ENCODE measurements around the gene TACR1. TPM values are rescaled to one million over a fixed set of nuclear protein-coding genes. Genes with fewer than 3 reads are reported as not detected.

TACR1 gene
- total and polyA plus RNA-seq, 2 of the 13 experiments (the other 11 are each of a cell fraction or from before 2014, with no cell fraction given), result not detected

DNA sequence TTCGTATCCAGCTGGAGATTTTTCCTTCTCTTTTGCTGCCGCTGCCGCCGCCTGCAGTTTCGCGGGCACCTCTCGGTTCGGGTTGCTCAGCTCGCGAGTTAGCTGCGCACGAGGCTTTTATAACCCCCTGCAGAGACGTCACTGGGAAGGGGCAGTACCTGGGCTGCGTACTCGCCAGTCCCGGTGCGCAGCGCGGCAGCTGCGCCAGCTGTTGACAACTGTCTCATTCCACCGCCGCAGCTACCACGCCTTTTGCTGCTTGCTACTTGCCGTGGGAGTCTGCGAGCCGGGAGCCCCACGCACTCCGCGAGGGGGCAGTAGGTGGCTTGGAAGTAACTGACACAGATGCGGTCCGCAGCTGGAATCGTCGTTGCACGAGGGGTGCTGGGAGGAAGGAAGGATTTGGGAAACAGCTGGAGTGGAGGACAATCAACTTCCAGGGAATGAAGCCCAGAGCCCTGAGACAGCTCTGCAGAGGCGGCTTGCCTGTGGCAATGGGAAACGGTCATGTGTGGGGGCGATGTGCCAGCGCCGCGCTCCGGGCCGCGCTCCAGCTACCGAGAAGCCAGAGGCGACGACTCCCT, at the start of gene TACR1 (continued):
- TF ChIP-seq, protein P1, sequence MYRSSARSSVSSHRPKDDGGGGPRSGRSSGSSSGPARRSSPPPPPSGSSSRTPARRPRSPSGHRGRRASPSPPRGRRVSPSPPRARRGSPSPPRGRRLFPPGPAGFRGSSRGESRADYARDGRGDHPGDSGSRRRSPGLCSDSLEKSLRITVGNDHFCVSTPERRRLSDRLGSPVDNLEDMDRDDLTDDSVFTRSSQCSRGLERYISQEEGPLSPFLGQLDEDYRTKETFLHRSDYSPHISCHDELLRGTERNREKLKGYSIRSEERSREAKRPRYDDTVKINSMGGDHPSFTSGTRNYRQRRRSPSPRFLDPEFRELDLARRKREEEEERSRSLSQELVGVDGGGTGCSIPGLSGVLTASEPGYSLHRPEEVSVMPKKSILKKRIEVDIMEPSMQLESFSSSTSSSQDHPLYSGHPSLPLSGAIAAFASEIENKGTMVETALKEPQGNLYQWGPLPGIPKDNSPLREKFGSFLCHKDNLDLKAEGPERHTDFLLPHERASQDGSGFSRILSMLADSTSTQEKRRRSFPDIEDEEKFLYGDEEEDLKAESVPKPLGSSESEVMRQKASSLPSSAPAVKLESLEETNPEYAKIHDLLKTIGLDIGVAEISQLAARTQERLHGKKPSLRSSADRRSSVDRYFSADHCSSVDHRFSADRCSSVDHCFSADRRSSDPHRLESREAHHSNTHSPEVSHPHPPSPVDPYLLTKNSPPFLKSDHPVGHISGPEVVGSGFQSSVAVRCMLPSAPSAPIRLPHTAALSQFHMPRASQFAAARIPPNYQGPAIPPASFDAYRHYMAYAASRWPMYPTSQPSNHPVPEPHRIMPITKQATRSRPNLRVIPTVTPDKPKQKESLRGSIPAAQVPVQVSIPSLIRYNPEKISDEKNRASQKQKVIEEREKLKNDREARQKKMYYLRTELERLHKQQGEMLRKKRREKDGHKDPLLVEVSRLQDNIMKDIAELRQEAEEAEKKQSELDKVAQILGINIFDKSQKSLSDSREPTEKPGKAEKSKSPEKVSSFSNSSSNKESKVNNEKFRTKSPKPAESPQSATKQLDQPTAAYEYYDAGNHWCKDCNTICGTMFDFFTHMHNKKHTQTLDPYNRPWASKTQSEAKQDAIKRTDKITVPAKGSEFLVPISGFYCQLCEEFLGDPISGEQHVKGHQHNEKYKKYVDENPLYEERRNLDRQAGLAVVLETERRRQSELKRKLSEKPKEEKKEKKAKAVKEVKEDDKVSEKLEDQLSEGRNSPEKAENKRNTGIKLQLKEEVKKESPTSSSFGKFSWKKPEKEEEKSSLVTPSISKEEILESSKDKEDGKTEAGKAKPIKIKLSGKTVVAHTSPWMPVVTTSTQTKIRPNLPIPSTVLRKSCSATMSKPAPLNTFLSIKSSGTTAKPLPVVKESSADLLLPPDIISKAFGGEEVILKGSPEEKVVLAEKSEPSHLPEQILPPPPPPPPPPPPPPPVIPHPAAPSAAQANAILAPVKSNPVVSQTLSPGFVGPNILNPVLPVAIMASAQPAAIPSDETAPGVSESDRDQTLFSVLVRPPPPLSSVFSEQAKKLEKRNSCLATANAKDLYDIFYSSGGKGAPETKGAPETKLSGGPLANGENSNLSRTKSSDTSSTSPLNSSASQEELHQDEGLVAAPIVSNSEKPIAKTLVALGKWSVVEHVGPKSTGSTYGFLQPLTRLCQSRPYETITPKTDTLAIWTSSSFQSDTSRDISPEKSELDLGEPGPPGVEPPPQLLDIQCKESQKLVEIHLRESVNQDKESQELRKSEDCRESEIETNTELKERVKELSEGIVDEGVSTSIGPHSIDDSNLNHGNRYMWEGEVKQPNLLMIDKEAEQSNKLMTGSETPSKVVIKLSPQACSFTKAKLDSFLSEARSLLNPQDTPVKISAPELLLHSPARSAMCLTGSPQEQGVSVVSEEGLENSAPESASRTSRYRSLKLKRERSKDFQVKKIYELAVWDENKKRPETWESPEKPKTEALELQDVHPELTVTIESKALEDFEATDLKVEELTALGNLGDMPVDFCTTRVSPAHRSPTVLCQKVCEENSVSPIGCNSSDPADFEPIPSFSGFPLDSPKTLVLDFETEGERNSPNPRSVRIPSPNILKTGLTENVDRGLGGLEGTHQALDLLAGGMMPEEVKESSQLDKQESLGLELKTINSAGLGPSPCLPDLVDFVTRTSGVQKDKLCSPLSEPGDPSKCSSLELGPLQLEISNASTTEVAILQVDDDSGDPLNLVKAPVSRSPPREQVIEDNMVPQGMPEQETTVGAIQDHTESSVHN (CRISPR knock-in tag; IDR thresholded peaks at IDR 0.05), result no peak
- TF ChIP-seq FOXA1 (IDR thresholded peaks at IDR 0.05), result no peak
- peak; percentile 43; the same call in 1 of the 2 replicates for TF ChIP-seq FOXA1 (CRISPR knock-in tag; IDR thresholded peaks at IDR 0.05)
- no peak for TF ChIP-seq MEIS2 (CRISPR knock-in tag; IDR thresholded peaks at IDR 0.05)
- no peak for TF ChIP-seq ZNF160 (CRISPR knock-in tag; IDR thresholded peaks at IDR 0.05)
- no peak for TF ChIP-seq ZNF777 (CRISPR knock-in tag; IDR thresholded peaks at IDR 0.05)
- TF ChIP-seq, protein P2, sequence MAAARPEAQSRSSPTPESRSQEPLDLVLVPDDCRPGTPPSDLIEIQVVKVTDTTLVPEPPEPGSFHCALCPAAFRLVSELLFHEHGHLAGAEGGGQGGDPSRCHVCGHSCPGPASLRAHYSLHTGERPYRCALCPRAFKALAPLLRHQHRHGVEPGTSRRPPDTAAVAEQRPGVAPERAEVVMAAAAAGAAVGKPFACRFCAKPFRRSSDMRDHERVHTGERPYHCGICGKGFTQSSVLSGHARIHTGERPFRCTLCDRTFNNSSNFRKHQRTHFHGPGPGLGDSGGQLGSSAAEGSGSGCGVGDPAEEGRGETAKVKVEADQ (CRISPR knock-in tag; IDR thresholded peaks at IDR 0.05; ENCODE audit: borderline replicate concordance), result no peak
- TF ChIP-seq, protein P3, sequence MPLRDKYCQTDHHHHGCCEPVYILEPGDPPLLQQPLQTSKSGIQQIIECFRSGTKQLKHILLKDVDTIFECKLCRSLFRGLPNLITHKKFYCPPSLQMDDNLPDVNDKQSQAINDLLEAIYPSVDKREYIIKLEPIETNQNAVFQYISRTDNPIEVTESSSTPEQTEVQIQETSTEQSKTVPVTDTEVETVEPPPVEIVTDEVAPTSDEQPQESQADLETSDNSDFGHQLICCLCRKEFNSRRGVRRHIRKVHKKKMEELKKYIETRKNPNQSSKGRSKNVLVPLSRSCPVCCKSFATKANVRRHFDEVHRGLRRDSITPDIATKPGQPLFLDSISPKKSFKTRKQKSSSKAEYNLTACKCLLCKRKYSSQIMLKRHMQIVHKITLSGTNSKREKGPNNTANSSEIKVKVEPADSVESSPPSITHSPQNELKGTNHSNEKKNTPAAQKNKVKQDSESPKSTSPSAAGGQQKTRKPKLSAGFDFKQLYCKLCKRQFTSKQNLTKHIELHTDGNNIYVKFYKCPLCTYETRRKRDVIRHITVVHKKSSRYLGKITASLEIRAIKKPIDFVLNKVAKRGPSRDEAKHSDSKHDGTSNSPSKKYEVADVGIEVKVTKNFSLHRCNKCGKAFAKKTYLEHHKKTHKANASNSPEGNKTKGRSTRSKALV (CRISPR knock-in tag; IDR thresholded peaks at IDR 0.05), result peak; percentile 93
- TF ChIP-seq, protein P4, sequence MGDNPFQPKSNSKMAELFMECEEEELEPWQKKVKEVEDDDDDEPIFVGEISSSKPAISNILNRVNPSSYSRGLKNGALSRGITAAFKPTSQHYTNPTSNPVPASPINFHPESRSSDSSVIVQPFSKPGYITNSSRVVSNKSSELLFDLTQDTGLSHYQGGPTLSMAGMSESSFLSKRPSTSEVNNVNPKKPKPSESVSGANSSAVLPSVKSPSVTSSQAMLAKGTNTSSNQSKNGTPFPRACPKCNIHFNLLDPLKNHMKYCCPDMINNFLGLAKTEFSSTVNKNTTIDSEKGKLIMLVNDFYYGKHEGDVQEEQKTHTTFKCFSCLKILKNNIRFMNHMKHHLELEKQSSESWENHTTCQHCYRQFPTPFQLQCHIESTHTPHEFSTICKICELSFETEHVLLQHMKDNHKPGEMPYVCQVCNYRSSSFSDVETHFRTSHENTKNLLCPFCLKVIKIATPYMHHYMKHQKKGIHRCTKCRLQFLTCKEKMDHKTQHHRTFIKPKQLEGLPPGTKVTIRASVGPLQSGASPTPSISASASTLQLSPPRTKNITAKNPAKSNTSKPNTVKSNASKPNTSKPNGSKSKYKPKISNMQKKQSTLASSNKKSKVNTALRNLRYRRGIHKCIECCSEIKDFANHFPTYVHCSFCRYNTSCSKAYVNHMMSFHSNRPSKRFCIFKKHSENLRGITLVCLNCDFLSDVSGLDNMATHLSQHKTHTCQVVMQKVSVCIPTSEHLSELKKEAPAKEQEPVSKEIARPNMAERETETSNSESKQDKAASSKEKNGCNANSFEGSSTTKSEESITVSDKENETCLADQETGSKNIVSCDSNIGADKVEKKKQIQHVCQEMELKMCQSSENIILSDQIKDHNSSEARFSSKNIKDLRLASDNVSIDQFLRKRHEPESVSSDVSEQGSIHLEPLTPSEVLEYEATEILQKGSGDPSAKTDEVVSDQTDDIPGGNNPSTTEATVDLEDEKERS (CRISPR knock-in tag; IDR thresholded peaks at IDR 0.05), result no peak
- no peak for TF ChIP-seq HOXD1 (CRISPR knock-in tag; IDR thresholded peaks at IDR 0.05)
- no peak for TF ChIP-seq ZZZ3 (CRISPR knock-in tag; IDR thresholded peaks at IDR 0.05; ENCODE audit: borderline replicate concordance)
- peak; percentile 35; the same call in 1 of the 2 replicates for TF ChIP-seq MYC (CRISPR knock-in tag; IDR thresholded peaks at IDR 0.05; ENCODE audit: borderline replicate concordance)
- TF ChIP-seq ZNF768 (CRISPR knock-in tag; IDR thresholded peaks at IDR 0.05), result no peak; the same call in 1 of the 2 replicates
- TF ChIP-seq, protein P5, sequence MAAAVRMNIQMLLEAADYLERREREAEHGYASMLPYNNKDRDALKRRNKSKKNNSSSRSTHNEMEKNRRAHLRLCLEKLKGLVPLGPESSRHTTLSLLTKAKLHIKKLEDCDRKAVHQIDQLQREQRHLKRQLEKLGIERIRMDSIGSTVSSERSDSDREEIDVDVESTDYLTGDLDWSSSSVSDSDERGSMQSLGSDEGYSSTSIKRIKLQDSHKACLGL (CRISPR knock-in tag; IDR thresholded peaks at IDR 0.05), result 0 out of 2 replicates have a peak, but pooled peaks have one; percentile 67
- no peak for TF ChIP-seq TAF1 (CRISPR knock-in tag; IDR thresholded peaks at IDR 0.05)
